Urothelium cell line (cell line): Measurements from ENCODE around the gene LRCH1.
A peak's percentile ranks its signal among the peaks of the same experiment; 100 is the strongest.
"Not testable (repeated sequence)": the region's sequence is repeated elsewhere in the genome, so short reads cannot be mapped to it uniquely, and the experiment has no call there.

Source experiments
- DNase-seq: peaks from one replicate; pipeline ENCODE4 v3.0.0; 2011; ENCODE audit warnings: low spot score, mixed read lengths
- FAIRE-seq: peaks from 2 replicates; lab custom pipeline; 2011; peaks lifted over from hg19 to GRCh38; lab: Jason Lieb, UNC

The LRCH1 gene, protein sequence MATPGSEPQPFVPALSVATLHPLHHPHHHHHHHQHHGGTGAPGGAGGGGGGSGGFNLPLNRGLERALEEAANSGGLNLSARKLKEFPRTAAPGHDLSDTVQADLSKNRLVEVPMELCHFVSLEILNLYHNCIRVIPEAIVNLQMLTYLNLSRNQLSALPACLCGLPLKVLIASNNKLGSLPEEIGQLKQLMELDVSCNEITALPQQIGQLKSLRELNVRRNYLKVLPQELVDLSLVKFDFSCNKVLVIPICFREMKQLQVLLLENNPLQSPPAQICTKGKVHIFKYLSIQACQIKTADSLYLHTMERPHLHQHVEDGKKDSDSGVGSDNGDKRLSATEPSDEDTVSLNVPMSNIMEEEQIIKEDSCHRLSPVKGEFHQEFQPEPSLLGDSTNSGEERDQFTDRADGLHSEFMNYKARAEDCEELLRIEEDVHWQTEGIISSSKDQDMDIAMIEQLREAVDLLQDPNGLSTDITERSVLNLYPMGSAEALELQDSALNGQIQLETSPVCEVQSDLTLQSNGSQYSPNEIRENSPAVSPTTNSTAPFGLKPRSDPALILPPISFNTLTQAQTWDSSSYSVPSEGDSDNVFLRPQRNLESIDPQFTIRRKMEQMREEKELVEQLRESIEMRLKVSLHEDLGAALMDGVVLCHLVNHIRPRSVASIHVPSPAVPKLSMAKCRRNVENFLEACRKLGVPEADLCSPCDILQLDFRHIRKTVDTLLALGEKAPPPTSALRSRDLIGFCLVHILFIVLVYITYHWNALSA

DNA sequence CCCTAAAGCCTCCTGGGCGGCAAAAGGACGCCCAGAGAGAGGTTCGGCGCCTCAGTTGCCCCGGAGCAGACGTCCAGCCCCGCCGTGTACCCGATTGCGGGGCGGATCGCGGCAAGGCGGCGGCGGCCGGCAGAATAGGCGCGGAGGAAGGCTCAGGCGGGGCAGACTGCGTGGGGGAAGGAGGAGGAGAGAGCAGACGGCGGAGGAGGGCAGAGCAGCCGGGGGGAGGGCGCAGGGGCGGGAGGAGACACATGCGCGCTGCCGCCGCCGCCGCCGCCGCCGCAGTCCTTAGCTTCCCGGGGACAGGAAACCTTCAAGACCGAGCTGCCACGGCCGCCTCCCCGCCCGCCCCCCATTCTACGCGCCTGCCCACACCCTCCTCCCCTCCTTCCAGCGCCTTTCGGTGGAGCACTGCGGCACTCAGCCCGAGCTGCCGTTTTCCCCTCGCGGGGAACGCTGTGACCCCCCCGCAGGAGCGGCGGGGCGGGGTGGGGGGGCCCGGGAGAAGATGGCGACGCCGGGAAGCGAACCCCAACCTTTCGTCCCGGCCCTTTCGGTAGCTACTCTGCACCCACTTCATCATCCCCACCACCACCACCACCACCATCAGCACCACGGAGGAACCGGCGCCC, at the start of gene LRCH1:
Gene LRCH1, plus strand, starts transcription at position 282 of the 632 bp plus-strand sequence. Its CDS starts 227 bp downstream, at position 509.
- no peak for FAIRE-seq
- peak; percentile 85 for DNase-seq

DNA sequence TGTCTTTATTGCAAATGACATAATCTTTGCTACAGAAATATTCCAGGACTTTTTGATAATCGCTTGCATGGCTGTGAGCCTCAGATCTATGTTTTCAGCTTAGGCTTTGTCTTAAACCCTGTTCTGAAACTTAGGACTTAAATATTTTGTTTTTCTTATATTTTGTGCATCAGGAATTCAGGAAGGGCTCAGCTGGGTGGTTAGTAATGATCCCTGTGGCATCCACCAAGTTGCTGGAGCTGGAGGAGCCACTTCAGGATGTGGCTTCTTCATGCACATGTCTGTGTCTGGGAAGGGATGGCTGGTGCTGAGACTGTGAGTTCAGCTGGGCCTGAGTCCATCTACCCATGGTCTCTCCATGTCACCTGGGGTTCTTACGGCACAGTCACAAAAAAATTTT, 48.9 kb upstream of the LRCH1 start:
- DNase-seq (no peak), FAIRE-seq (no peak)

DNA sequence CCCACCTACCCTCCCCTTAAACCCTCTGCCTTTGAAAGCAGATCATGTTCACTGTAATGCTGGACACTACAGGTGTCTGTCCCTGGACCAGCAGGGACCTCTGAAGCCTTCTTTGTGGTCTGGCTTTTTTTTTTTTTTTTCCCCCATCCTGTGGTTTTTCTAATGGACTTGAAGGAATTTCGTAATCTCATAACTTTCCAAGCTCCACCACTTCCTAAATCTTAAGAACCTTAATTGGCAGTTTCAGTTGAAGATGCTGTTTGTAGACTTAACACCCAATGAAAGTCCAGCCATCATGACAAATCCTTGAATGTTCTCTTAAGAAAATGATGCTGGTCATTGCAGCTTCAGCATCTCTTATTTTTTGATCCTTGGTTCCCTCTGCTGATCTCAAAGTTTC, 45.0 kb upstream of the LRCH1 start:
- no peak for FAIRE-seq
- DNase-seq: no peak

DNA sequence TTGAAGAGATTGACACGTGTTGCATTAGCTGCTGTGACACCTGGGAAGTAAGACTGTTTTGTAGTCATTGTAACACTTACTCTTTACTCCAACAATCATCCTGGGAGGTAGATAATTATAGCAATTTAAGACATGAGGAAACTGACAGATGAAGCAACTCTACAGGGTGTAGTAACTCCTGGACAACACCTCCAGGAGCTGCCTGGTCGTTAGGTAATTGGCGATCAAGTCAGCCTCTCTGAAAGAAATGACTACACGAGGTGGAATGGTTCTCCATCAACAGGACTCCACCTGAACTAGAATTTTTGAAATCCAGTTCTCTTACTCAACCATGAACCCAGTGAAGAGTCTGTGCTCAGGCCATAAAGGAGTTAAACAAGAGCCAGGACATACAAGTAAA, 43.0 kb upstream of the LRCH1 start:
- FAIRE-seq (no peak), DNase-seq (no peak)

DNA sequence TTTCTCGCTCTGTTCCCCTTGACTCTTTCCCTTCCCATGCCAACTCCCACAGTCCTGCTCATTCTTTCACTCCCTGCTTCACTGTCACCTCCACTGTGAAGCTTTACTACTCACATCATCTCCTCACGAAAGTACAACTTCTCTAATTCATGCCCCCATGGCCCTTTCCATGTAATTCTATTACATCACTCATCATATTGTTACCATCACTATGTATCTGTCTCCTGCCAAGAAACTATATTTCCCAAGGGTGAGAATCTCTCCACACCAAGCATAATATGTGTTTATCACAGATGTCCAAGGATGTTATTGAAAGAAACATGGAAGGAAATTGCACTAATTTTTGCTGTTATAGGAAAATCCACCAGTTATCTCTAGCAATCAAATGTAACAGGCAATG, 37.2 kb upstream of the LRCH1 start:
- no peak for DNase-seq
- FAIRE-seq: no peak

DNA sequence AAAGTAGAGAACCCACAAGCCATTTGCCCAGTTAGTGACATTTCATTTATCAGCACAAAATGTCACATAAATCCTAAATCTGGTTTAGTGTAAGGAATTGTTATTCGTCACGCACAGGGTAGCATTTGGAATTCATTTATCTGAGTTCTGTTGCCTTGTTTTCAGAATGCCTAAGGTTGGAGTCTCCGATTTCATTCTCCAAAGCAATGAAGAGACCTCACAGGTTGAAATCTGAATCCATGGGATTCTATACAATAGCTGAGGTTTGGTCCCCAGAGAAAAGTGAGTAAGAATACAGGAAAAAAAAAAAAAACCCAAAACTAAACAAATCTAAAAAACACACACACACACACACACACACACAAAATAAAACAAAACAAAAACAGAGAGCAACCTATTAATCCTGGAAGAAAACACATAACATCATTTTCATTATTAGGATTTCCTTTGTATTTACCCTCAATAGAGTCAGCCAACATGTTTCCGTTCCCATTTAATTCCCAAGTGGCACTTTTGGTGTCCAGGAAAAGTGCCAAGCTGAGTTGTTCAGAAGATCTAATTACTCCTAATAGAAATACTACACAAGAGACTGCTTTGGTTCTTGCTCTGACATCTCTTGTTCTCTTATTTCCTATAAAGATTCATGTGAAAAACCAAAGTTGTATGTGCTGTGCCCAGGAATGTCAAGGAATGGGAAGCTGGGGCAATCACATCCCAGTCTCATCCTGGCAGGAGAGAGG, 36.2 kb upstream of the LRCH1 start:
- no peak for FAIRE-seq
- DNase-seq: no peak

DNA sequence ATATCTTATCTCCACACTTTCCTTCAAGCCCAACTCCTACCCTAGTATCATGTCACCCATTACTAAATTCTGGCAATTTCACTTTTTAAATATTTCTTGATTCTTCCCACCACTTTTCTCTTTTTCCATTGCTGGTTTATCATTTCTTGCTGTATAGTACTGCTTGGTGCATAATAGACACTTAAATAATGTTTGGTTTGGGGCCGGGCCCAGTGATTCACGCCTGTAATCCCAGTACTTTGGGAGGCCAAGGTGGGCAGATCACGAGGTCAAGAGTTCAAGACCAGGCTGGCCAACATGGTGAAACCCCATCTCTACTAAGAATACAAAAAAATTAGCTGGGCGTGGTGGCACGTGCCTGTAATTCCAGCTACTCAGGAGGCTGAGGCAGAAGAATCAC, 35.2 kb upstream of the LRCH1 start:
- not testable (repeated sequence) for DNase-seq, FAIRE-seq

DNA sequence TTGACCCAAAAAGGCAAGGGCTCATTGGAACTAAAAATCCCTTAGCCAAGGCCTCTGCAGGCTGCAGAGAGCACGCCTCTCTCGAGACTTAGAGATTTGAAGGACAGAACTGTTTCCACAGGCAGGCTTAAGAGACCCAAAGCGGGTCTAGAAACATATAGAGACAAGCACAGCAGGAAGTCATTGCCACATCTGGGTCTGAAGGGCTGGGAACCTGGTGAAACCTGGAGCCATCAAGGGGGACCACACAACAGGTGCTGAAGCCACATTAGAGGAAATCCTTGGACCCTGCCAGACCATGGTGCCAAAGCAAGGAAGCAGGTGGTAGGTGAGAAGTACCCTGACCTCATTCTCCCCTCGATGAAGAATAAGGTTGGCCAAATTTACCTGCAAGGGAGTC, 33.8 kb upstream of the LRCH1 start:
- no peak for FAIRE-seq
- DNase-seq: no peak

DNA sequence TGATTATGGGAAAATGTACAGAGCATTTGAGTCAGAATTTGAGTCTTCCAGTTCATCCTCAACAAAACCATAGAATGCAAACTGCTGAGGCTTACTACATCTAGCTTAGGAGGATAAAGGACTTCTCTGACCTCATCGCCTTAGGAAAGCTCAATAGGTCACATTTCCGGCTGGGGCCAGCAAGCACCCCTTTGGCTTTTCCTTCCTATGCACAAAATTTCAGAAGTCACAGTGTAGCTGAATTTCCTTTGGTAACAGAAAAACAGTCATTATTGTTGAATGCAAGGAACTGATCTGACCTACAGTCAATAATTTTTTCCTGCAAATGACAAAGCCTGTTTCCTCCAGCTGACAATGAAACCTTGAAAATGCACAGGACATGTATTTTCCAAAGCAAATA, 32.8 kb upstream of the LRCH1 start:
- FAIRE-seq (no peak), DNase-seq (no peak)

DNA sequence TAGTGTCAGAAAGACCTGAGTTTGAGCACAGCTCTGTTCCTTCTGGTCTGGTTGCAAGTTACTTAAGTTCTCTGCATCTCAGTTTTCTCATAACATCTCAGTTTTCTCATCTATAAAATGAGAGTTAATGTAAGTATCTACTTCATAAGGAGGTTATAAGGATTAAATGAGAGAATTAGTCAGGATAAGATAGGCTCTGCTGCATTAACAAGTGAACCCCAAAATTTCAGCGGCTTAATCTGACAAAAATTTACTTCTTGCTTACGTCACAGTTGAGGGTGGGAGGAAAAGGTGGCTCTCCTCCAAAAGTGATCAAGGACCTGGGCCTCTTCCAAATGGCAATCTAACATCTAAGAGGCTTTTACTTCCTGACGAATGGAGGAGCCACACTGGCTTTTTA, 31.5 kb upstream of the LRCH1 start:
- no peak for FAIRE-seq

DNA sequence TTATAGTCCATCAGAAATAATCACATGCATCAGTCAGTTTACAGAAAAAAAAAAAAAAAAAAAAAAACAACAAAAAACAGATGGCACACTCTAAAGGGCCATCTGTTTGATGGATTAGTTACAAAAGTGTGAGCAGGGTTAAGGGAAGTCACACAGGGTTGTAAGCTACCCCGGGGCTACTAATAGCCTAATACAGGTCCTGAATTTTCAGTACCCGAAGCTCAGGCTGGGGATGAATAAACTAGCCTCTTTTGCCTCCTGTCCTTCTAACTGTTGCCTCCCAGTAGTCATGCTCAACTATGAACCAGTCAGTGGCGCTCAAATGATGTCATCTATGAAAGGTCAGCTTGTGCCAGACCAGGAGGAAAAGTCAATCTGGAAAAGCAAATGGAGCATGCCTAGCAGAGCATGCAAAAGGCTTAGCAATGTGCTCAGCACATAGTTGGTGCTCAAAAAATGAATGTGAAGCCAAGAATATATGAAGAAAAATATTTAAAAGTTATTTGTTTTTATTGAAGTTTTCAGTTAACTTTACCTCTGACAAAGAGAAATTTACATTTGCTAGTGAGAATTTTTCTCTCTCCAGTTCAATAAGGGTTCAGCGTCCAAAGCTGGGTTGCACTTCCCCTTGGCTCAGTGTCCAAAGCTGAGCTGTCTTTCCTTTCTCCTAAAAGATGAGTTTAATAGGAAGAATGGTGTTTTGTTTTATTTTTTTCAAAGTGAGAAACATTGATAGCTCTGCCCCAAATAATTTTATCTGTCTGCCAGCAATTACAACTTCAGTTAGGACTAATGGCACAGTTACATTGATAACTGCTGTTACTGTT, 30.8 kb upstream of the LRCH1 start:
- DNase-seq (no peak), FAIRE-seq (no peak)

More for the DNA sequence above, 31.5 kb upstream of the LRCH1 start:
- DNase-seq: no peak

DNA sequence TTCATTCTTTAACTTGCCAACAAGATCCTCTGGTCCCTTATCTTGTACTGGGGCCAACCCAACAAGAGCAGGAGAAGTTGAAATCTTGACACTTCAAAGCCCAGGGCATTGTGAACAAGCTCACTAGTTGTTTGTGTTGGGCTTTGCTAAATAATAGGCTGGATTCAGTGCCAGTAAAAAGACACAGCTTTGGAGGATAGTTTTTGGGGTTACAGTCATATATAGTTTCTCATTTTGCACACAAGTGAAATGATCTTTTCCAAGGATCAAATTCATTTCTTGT, 30.3 kb upstream of the LRCH1 start:
- FAIRE-seq (no peak), DNase-seq (no peak)

DNA sequence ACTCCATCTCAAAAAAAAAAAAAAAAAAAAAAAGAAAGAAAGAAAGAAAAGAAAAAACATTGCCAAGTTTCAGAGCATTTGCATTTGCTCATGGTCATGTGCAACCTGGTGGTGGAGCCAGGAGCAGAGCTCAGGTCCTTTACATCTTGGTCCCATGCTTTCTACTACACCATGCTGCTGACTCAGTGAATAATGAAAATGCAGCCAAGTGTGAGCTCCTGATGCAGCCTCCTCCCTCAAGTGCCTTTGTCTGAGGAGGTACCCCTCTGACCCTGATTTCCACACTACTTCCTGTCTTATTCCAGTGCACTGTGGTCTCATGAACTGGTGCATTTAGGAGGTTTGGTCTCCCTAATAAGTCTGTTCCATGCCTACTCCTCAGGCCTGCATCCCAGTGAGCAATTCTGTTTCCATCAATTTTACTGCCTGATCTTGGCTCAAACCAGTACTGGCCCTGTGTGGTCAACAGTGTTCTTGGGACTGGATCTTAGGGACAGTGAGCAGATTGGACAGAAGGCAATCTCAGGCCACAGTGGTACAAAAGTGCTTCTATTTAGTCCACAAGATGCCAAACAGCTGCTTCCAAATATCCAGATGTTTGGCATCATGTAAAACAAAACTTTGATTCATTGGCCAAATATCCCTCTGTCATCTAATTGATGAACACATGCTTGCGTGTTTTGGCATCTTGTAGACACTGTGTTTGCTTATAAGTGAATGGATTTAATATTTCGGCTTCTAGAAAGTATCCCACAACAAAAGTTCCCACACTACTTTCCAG, 28.8 kb upstream of the LRCH1 start:
- FAIRE-seq (no peak), DNase-seq (no peak)

DNA sequence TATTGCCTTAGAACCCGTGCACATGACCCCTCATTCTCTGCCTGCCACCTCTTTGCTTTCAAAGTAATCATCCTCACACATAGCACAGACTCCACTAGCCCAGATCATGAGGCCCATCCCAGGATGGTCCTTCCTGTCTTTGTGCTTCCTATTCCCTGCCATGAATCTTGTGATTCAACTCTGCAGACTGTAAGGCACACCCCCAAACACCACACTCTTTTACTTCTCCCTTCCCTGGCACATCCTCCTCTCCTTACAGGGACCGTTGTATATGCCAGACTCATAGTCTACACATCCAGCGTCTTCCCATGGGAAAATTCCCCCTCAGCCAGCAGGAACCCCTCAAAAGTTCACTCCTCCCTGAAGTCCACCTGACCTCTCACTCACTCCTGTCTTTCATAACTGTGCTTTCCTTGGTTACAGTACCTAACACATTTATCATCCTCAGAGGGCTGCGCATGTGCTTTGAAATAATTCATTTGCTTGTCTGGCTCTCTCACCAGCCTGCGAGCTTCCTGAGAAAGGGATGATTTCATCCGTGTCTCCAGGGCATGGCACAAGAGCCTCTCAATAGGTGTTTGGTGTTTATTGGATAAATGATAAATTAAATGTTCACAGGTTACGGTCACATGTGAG, 26.8 kb upstream of the LRCH1 start:
- FAIRE-seq (no peak), DNase-seq (no peak)

DNA sequence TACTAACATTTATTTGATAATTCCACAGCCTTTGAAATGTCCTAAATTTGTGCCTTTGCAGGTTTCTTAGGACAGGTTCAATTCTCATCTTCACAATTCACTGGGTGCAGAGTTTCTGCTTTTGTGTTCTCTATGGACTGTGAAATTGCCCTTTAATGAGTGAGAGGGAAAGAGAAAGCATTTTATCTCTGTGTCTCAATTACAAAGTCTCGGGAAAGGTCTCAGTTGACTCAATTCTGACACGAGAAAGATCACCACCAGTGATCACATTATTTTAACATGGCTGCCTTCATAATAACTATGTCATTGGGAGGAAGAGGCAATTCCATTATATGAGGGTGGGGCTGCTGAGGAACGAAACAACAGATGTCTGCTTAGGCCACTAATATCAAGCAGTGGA, 26.2 kb upstream of the LRCH1 start:
- no peak for DNase-seq

DNA sequence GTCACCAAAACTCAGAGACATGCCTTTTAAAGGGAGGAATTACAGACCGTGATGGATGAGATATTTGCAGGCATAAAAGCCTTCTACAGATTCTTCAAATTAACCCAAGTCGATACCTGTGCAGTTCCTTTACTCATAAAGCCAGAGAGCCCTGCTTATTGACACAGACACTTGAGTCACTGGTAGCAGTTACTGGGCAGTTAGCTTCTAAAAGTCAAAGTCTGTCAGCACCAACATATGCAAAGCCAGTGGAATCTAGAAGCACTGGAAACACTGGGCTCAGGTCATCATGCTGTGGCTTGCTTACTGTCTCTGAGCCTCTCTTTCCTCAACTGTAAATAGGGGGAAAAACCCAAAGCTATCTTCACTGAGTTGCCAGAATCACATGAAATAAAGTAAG, 25.7 kb upstream of the LRCH1 start:
- FAIRE-seq (no peak), DNase-seq (no peak)

More for the DNA sequence above, 26.2 kb upstream of the LRCH1 start:
- FAIRE-seq: no peak

DNA sequence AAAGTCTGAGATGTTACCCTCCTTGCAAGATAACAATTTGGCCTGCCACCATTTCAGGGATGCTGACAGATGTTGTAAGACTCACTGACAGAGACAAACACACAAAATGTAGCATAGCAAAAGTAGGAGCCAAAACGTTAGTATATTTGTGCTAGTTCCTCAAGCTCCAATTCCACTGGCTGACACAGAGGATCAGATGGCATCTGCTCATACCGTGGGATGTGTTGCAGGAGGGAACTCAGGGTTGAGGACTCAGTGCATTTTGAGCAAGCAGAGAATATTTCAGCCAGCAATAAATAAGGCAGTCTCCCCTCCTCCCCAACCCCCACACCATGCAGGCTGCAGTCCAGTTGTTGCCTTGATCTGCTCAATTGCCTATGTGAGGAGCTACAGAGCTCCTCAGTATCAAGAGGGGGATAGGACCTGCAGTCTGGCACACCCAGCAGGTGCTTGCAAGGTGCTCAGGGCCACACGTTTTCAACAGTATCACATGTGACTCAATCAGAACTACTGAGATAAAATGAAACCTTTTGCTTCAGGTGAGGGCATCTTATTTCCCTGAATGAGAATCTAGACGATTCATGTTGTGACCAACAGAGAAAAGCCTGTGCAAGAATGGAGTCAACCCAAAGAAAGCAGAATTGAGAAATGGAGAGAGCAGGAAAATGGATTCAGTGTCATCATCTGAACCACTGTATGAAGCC, 23.6 kb upstream of the LRCH1 start:
- FAIRE-seq (no peak), DNase-seq (no peak)

DNA sequence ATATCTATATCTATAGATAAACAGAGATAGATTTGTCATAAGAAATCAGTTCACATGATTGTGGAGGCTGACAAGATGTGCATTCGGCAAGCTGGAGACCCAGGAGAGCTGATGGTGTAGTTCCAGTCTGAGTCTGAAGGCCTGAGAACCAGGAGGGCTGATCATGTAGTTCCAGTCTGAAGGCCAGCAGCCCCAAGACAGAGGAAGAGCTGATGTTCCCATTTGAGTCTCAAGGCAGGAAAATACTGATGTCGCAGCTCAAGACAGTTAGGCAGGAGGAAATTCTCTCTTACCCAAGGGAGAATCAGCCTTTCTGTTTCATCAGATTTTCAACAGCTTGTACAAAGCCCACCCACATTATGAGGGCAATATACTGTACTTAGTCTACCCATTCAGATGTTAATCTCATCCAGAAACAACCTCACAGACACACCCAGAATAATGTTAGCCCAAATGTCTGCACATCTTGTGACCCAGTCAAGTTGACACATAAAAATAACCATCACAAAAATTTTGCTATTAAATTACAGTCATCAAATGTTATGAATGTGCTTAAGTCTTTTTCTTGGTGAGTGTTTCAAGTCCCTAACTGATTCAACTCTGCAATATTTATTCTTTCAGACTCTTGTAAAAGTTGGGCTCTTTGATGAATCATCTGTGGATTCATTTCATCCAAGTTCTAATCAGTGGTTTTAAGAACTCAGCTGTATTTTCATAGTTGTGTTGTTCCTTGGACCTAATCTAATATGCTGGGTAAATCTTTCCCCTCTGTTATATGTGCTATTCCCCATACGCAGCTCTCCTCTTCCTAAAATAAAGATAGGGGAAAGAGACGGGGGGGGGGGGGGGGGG, 22.7 kb upstream of the LRCH1 start:
- FAIRE-seq (no peak), DNase-seq (no peak)
